GM21576 (cell line): ENCODE data around the gene MICU1.
A peak's percentile ranks its signal among the peaks of the same experiment; 100 is the strongest.
"Not testable (repeated sequence)": the region's sequence is repeated elsewhere in the genome, so short reads cannot be mapped to it uniquely, and the experiment has no call there.

ENCODE experiments used
- ATAC-seq: cut with Tn5 transposase; IDR thresholded peaks from one replicate; pipeline ENCODE4 v1.9.1; 2021; ENCODE audit warnings: mild to moderate bottlenecking, moderate library complexity; ENCODE audit not compliant: unreplicated experiment

MICU1 gene

GRCh38 chr10:72392571-72392970 is 233.3 kb downstream of the MICU1 start:
- no peak for ATAC-seq

GRCh38 chr10:72390764-72391163 is 235.1 kb downstream of the MICU1 start:
- ATAC-seq, result no peak

GRCh38 chr10:72389716-72390115 is 236.2 kb downstream of the MICU1 start:
- no peak for ATAC-seq

GRCh38 chr10:72389014-72389413 is 236.9 kb downstream of the MICU1 start:
- no peak for ATAC-seq

- ATAC-seq, result no peak
Measured at GRCh38 chr10:72388062-72388461, 237.8 kb downstream of the MICU1 start.

GRCh38 chr10:72386916-72387586 is 238.8 kb downstream of the MICU1 start:
- no peak for ATAC-seq

- no peak for ATAC-seq
Measured at GRCh38 chr10:72385724-72386123, 240.2 kb downstream of the MICU1 start.

GRCh38 chr10:72384982-72385381 is 240.9 kb downstream of the MICU1 start:
- not testable (repeated sequence) for ATAC-seq

- no peak for ATAC-seq
Measured at GRCh38 chr10:72379776-72380175, 246.1 kb downstream of the MICU1 start.

GRCh38 chr10:72379062-72379461 is 246.8 kb downstream of the MICU1 start:
- ATAC-seq, result no peak

- no peak for ATAC-seq
Measured at GRCh38 chr10:72375585-72375984, 250.3 kb downstream of the MICU1 start.

- ATAC-seq, result no peak
Measured at GRCh38 chr10:72375173-72375572, 250.7 kb downstream of the MICU1 start.

- ATAC-seq, result no peak
Measured at GRCh38 chr10:72370201-72370722, 255.6 kb downstream of the MICU1 start.

GRCh38 chr10:72367301-72367960 is 258.4 kb downstream of the MICU1 start:
- ATAC-seq, result no peak

GRCh38 chr10:72365106-72365895 is 260.6 kb downstream of the MICU1 start:
- ATAC-seq, result no peak

- peak; percentile 86 for ATAC-seq
Measured at GRCh38 chr10:72364239-72364777, 261.6 kb downstream of the MICU1 start.

GRCh38 chr10:72356987-72357386 is 268.9 kb downstream of the MICU1 start:
- ATAC-seq, result no peak

GRCh38 chr10:72356115-72356514 is 269.8 kb downstream of the MICU1 start:
- no peak for ATAC-seq

GRCh38 chr10:72355214-72355555 is 270.7 kb downstream of the MICU1 start:
- no peak for ATAC-seq

- ATAC-seq, result peak; percentile 61
Measured at GRCh38 chr10:72354356-72355213, 271.3 kb downstream of the MICU1 start, which contains the start of gene DNAJB12. DNAJB12 (minus strand) TSS chr10:72354919; CDS start chr10:72354897, 22 bp downstream.
